Measurements from ENCODE around the gene OR56B4.

Gene OR56B4

DNA sequence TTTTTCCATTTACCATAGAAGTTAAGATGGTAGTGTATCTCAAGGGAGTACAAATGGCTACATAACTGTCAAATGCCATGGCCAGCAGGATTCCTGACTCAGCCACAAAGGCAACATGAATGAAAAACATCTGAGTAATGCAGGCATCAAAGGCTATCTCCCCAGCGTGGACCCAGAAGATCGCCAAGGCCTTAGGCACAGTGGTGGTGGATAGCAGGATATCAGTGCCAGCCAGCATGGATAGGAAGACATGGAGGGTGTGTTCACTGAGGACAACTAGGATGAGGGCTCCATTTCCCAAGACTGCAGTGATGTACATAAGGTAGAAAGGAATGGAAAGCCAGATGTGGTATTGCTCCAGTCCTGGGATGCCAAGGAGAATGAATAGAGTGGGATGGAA lies 44.6 kb downstream of the OR56B4 start:
- DNase-seq = no peak

DNA sequence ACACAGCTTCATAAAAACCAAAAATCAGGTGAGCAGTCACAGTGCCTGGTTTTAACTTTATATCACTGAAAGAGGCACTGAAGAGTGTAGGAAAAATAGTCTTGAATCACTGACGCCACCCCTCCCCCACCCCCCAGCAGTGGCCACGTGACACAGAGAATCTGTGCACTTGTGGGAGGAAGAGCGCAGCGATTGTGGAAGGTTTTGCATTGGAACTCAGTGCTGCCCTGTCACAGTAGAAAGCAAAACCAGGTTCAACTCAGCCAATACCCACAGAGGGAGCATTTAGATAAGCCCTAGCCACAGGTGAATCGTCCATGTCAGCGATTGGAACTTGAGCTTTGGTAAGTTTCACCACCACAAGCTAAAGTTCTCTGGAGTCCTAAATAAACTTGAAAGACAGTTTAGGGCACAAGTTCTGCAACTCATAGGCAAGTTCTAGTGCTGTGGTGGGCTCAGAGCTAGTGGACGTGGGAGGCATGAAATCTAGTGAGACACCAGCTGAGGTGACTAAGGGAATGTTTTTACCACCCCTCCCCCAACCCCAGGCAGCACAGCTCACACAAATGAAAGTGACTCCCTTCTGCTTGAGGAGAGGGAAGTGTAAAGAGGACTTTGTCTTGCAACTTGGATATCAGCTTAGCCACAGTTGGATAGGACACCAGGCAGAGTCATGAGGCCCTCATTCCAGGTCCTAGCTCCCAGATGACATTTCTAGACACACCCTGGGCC lies 49.3 kb downstream of the OR56B4 start:
- peak; percentile 33 for DNase-seq
